HepG2 (cell line): Measurements from ENCODE around the gene FGFR2. TPM values are rescaled to one million over a fixed set of nuclear protein-coding genes. Genes with fewer than 3 reads are reported as not detected.

Experiments
- HHEX ChIP-seq: IDR thresholded peaks from 2 replicates; pipeline ENCODE4 v1.6.1; 2016; ENCODE audit warnings: control low read depth
- MAF1 ChIP-seq: sonication (generic); formaldehyde crosslinking; IDR thresholded peaks from 2 replicates; pipeline ENCODE4 v1.5.0; 2020; ENCODE audit warnings: missing genetic modification reagents, borderline replicate concordance
- PHB2 ChIP-seq: fragments of 450-650 bp; IDR thresholded peaks from 2 replicates; pipeline ENCODE4 v1.6.1; 2018; ENCODE audit not compliant: partially characterized antibody
- SIN3A ChIP-seq: IDR thresholded peaks from 2 replicates; pipeline ENCODE4 v1.6.1; 2011; ENCODE audit warnings: low read depth, mild to moderate bottlenecking, control low read depth, low read length, borderline replicate concordance
- SIX1 ChIP-seq: sonication (generic); formaldehyde crosslinking; IDR thresholded peaks from 2 replicates; pipeline ENCODE4 v1.4.0; 2020; ENCODE audit warnings: missing genetic modification reagents, borderline replicate concordance
- SMAD1 ChIP-seq: sonication (generic); formaldehyde crosslinking; IDR thresholded peaks from 2 replicates; pipeline ENCODE4 v1.4.0; 2020; ENCODE audit warnings: missing genetic modification reagents, low read depth, mild to moderate bottlenecking, borderline replicate concordance
- TEAD2 ChIP-seq: sonication (generic); formaldehyde crosslinking; IDR thresholded peaks from 2 replicates; pipeline ENCODE4 v1.9.0; 2021; ENCODE audit warnings: missing genetic modification reagents
- ZKSCAN1 ChIP-seq: fragments of 150-350 bp; IDR thresholded peaks from 2 replicates; pipeline ENCODE4 v1.6.1; 2014; ENCODE audit warnings: low read length
- ZNF136 ChIP-seq: sonication (generic); formaldehyde crosslinking; IDR thresholded peaks from 2 replicates; pipeline ENCODE4 v1.8.1; 2022; ENCODE audit warnings: low read depth, mild to moderate bottlenecking, moderate library complexity, missing genetic modification reagents
- ZNF207 ChIP-seq: fragments of 450-650 bp; IDR thresholded peaks from 2 replicates; pipeline ENCODE4 v1.6.1; 2016; ENCODE audit warnings: antibody characterized with exemption, borderline replicate concordance
- ZNF782 ChIP-seq: sonication (generic); formaldehyde crosslinking; IDR thresholded peaks from 2 replicates; pipeline ENCODE4 v1.4.0; 2020; ENCODE audit warnings: missing genetic modification reagents, mild to moderate bottlenecking, borderline replicate concordance
- polyA plus RNA-seq, 8 experiments: library from polyadenylated mRNA; depleted of rRNA in 3 of 8; stranded (reverse) in 7 of 8; unstranded in 1 of 8; fragments of >200 nt; fragmentation: Illumina TruSeq in 4 of 8; extraction: Trizol in 4 of 8; gene quantifications; 2 replicates each; pipeline versions ENCODE4 v1.2.1 to v1.2.3, GENCODE V29; 2011 to 2016; ENCODE audit warnings: low read depth in 4 of 8, missing spikeins in 1 of 8, mixed read lengths in 1 of 8; ENCODE audit not compliant: insufficient read depth in 1 of 8
- total RNA-seq, 5 experiments: library from RNA; depleted of rRNA; stranded (reverse); fragments of >200 nt; fragmentation: Illumina TruSeq; extraction: Trizol; gene quantifications; 2 replicates each; pipeline ENCODE4 v1.2.3, GENCODE V29; 2016; ENCODE audit warnings: low read depth in 1 of 5
- TF ChIP-seq, protein P1 (sequence below): sonication (generic); formaldehyde crosslinking; IDR thresholded peaks from 2 replicates; pipeline ENCODE4 v1.9.0; 2022; ENCODE audit warnings: missing genetic modification reagents, mild to moderate bottlenecking, borderline replicate concordance
- TF ChIP-seq, protein P2 (sequence below): sonication (generic); formaldehyde crosslinking; IDR thresholded peaks from 2 replicates; pipeline ENCODE4 v1.5.1; 2020; ENCODE audit warnings: missing genetic modification reagents, mild to moderate bottlenecking, borderline replicate concordance
- TF ChIP-seq, protein P3 (sequence below): sonication (generic); formaldehyde crosslinking; IDR thresholded peaks from 2 replicates; pipeline ENCODE4 v1.8.0; 2022; ENCODE audit warnings: mild to moderate bottlenecking, missing genetic modification reagents; ENCODE audit not compliant: insufficient replicate concordance
- TF ChIP-seq, protein P4 (sequence below): sonication (generic); formaldehyde crosslinking; IDR thresholded peaks from 2 replicates; pipeline ENCODE4 v1.4.0; 2020; ENCODE audit warnings: mild to moderate bottlenecking, missing genetic modification reagents
- TF ChIP-seq, protein P5 (sequence below): sonication (generic); formaldehyde crosslinking; IDR thresholded peaks from 2 replicates; pipeline ENCODE4 v1.4.0; 2020; ENCODE audit warnings: missing genetic modification reagents; ENCODE audit errors: not compliant biosample characterization
- TF ChIP-seq, protein P6 (sequence below): sonication (generic); formaldehyde crosslinking; IDR thresholded peaks from 2 replicates; pipeline ENCODE4 v1.4.0; 2020; ENCODE audit warnings: mild to moderate bottlenecking, missing genetic modification reagents

FGFR2 gene
- total and polyA plus RNA-seq, 2 of the 13 experiments (the other 11 are each of a cell fraction or from before 2014, with no cell fraction given), result 1.6 to 2.6 TPM

DNA sequence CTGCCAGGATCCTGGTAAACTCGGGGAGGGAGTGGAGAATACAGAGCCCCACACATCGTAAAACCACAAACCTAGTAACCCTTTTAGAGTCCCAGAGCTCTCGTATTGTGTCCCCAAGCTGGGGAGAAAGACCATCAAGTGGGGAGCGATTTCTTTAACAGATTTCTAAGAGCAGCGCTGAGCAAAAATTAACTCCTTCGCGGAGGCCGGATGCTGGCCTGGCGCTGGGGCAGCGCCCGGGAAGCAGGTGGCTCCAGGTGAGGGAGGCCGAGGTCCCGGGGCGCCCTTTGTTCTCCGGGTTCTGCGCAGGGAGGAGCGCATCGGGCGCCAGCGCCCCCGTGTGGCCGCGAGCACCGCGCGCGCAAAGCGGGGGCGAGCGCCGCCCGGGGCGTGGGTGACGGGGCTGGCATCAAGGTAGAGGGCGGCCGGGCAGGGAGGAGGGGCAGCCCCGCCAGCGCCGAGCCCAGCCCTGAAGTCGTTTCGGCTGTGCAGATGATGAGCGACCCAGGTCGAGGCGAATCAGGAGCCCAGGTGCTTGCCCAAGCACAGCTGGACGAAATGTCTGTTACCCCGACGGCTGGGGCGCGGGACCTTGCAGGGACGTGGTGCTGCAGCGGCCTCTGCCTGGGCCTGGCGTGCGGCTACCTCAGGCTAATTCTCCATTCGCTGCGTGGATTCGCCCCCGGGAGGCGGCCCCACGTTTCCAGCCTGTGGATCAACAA, 10.4 kb upstream of the FGFR2 start (continued):
- TF ChIP-seq, protein P1, sequence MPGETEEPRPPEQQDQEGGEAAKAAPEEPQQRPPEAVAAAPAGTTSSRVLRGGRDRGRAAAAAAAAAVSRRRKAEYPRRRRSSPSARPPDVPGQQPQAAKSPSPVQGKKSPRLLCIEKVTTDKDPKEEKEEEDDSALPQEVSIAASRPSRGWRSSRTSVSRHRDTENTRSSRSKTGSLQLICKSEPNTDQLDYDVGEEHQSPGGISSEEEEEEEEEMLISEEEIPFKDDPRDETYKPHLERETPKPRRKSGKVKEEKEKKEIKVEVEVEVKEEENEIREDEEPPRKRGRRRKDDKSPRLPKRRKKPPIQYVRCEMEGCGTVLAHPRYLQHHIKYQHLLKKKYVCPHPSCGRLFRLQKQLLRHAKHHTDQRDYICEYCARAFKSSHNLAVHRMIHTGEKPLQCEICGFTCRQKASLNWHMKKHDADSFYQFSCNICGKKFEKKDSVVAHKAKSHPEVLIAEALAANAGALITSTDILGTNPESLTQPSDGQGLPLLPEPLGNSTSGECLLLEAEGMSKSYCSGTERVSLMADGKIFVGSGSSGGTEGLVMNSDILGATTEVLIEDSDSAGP (CRISPR knock-in tag), result peak; percentile 64; the same call in 1 of the 2 replicates
- TF ChIP-seq ZNF782 (no peak), ZNF207 (no peak), ZKSCAN1 (no peak), SMAD1 (CRISPR knock-in tag) (no peak), HHEX (no peak), MAF1 (CRISPR knock-in tag) (no peak), SIX1 (CRISPR knock-in tag) (no peak), SIN3A (no peak), TEAD2 (CRISPR knock-in tag) (no peak), ZNF136 (no peak), PHB2 (no peak)
- TF ChIP-seq, protein P2, sequence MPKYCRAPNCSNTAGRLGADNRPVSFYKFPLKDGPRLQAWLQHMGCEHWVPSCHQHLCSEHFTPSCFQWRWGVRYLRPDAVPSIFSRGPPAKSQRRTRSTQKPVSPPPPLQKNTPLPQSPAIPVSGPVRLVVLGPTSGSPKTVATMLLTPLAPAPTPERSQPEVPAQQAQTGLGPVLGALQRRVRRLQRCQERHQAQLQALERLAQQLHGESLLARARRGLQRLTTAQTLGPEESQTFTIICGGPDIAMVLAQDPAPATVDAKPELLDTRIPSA (CRISPR knock-in tag), result no peak
- TF ChIP-seq, protein P3, sequence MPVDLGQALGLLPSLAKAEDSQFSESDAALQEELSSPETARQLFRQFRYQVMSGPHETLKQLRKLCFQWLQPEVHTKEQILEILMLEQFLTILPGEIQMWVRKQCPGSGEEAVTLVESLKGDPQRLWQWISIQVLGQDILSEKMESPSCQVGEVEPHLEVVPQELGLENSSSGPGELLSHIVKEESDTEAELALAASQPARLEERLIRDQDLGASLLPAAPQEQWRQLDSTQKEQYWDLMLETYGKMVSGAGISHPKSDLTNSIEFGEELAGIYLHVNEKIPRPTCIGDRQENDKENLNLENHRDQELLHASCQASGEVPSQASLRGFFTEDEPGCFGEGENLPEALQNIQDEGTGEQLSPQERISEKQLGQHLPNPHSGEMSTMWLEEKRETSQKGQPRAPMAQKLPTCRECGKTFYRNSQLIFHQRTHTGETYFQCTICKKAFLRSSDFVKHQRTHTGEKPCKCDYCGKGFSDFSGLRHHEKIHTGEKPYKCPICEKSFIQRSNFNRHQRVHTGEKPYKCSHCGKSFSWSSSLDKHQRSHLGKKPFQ (CRISPR knock-in tag), result no peak
- TF ChIP-seq, protein P4, sequence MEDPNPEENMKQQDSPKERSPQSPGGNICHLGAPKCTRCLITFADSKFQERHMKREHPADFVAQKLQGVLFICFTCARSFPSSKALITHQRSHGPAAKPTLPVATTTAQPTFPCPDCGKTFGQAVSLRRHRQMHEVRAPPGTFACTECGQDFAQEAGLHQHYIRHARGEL, result no peak
- TF ChIP-seq, protein P5, sequence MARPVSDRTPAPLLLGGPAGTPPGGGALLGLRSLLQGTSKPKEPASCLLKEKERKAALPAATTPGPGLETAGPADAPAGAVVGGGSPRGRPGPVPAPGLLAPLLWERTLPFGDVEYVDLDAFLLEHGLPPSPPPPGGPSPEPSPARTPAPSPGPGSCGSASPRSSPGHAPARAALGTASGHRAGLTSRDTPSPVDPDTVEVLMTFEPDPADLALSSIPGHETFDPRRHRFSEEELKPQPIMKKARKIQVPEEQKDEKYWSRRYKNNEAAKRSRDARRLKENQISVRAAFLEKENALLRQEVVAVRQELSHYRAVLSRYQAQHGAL (CRISPR knock-in tag), result no peak
- TF ChIP-seq, protein P6, sequence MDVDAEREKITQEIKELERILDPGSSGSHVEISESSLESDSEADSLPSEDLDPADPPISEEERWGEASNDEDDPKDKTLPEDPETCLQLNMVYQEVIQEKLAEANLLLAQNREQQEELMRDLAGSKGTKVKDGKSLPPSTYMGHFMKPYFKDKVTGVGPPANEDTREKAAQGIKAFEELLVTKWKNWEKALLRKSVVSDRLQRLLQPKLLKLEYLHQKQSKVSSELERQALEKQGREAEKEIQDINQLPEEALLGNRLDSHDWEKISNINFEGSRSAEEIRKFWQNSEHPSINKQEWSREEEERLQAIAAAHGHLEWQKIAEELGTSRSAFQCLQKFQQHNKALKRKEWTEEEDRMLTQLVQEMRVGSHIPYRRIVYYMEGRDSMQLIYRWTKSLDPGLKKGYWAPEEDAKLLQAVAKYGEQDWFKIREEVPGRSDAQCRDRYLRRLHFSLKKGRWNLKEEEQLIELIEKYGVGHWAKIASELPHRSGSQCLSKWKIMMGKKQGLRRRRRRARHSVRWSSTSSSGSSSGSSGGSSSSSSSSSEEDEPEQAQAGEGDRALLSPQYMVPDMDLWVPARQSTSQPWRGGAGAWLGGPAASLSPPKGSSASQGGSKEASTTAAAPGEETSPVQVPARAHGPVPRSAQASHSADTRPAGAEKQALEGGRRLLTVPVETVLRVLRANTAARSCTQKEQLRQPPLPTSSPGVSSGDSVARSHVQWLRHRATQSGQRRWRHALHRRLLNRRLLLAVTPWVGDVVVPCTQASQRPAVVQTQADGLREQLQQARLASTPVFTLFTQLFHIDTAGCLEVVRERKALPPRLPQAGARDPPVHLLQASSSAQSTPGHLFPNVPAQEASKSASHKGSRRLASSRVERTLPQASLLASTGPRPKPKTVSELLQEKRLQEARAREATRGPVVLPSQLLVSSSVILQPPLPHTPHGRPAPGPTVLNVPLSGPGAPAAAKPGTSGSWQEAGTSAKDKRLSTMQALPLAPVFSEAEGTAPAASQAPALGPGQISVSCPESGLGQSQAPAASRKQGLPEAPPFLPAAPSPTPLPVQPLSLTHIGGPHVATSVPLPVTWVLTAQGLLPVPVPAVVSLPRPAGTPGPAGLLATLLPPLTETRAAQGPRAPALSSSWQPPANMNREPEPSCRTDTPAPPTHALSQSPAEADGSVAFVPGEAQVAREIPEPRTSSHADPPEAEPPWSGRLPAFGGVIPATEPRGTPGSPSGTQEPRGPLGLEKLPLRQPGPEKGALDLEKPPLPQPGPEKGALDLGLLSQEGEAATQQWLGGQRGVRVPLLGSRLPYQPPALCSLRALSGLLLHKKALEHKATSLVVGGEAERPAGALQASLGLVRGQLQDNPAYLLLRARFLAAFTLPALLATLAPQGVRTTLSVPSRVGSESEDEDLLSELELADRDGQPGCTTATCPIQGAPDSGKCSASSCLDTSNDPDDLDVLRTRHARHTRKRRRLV (CRISPR knock-in tag), result no peak
